NAMALWA (cell line): Measurements from ENCODE around the gene PHF24.
"Not testable (repeated sequence)": the region's sequence is repeated elsewhere in the genome, so short reads cannot be mapped to it uniquely, and the experiment has no call there.

Source experiments
- DNase-seq: peaks from one replicate; pipeline ENCODE4 v3.0.0-alpha.2; 2015; ENCODE audit warnings: low spot score

PHF24 gene

DNA sequence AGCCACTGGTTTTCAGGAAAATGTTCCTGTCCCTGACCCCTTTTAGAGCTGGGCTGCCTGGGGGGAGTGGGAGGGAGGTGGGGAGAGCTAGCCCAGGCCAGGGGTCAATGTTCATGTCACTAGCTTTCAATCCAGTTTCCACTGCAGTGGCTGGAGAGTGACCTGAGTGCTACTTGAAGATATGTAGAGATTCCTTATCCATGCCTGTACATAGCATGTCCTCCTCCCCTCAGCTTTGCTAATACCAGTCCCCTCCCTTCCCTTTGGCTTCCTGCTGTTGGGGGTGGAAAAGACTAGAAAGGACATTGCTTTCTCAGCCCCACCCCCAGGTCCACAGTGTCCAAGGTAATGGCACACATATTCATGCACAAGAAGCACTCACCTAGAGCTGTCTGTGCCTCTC is 39.3 kb downstream of the PHF24 start:
- no peak for DNase-seq

DNA sequence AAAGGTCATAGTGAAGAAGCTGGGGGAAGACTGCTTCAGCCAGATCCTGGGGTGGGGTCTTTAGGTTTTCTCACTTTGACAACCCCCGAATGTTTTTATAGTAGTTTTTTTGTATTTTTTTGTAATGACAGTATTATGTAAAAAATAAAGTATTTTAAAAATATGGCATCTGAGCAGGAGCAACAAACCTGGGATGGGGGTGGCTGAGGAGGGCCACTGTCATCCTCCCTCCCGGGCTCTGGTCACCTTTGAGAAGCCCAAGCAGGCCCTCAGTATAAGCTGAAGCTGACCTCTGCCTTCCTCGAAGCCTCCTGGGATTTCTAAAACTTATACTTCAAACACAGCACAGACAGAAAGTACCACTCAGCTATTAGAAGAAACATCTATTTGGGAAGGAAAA is 40.2 kb downstream of the PHF24 start:
- DNase-seq = no peak

DNA sequence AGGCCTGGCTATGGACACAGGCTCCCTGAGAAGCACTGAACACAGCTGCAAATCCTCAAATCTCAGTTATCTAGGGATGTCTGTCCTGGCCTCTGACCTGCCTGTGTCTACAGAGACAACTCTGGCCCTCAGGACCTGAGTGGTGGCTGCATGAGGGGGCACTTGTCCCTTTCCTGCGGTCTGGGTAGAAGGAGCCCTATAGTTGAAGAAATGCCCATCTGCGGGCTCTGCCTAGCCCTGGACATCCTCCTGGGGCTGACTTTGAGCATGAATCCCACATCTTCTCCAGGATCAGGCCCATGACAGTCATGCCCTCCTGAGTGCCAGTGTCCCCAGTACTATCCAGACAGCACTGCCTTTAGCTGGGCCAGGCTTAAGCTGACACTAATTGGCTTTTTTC is 41.5 kb downstream of the PHF24 start:
- no peak for DNase-seq

DNA sequence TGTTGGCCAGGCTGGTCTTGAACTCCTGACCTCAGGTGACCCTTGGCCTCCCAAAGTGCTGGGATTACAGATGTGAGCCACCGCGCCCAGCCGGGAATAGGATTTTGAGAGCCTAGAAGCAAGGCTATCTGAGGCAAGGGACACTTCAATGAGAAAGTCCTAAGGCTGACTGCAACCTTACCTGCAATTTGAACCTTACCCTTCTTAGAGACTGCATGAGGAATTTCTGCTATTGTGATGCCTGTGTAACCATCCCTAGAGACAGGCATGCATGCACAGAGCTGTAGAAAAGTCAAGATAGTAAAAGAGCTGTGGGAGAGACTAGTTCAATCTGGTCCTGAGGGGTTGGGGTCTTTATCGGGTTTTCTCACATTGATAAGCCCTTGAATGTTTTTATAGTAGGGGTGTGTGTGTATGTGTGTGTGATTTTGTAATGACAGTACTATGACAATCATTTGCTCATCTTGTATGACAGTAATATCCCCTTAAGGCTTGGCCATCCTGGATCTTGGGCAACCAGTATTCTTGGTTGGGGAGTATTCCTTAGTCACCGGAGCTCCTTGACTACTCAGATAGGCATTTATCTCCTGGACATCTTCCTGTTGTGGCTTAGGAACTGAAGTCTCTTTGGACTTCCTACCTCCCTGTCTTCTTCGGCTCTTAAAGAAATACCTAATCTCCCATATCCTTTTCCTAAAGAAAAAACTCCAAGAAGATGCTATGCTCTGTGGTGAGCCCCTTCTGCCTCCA is 42.6 kb downstream of the PHF24 start:
- no peak for DNase-seq

DNA sequence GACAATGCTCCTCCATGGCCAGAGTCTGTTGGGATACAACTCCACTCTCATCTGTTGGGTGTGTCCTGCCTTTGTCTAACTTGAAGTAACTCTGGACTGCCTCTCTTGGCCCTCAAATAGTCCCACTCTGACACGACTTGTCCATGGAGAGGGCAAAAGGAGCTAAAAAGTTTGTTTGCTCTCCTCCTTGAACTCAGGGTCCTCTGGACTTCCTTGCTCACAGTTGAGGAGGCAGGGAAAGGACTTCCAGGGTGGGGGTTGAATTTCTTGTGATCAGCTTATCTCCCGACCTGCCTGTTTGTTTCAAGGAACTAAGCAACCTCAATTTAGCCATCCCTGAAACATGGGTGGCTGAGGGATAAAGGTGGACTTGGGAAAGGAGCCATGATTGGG is 43.2 kb downstream of the PHF24 start:
- DNase-seq = no peak

DNA sequence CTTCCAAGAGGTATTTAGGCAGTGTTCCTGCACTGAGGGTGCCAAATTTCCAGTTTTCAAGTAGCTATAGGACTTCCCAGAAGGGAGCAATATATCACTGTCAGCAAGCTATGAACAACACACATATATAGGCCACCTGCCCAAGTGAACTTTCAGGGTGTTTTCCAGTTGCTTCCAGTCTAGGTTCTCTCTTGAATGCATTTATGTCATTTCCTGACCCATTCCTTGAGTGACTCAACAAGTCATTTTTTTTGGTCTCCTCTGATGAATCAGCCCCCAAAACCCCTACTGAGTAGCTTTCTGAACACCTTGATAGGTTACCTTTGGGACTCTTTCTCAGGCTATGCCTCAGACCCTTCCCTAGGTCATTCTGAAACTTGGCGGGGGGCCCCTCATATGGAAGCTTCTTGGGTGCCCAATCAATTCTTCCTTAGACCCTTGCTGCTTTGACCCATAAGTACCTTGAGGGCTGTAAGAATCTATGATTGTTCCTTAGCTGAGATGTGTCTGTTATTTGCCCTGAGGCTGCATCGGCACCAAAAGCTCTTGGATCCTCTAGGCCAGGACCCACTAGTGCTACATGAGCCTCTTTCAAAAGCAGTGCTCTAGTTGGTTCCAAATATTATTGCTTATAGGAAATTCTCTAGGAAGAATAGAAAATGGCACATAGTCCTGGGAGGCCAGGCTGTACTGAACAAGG is 43.9 kb downstream of the PHF24 start:
- no peak for DNase-seq

DNA sequence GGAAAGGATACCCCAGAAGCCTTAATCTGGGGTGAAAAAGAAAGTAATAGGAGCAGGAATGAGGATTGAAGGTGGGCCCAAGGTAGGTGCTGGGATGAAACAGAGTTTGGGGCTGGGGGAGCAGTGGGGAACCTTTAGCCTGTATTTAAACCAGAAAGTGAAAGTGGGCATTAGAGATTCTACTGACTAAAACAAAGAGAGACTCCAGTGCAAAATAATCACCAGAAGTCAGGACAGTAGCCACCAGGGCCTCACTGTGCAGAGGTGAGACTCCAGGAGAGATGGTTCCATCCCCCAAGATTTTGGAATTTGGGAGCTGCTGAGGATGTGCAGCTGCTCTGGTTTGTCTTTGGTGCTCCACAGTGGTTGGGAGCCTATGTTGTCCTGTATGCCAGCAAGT is 44.5 kb downstream of the PHF24 start:
- no peak for DNase-seq

DNA sequence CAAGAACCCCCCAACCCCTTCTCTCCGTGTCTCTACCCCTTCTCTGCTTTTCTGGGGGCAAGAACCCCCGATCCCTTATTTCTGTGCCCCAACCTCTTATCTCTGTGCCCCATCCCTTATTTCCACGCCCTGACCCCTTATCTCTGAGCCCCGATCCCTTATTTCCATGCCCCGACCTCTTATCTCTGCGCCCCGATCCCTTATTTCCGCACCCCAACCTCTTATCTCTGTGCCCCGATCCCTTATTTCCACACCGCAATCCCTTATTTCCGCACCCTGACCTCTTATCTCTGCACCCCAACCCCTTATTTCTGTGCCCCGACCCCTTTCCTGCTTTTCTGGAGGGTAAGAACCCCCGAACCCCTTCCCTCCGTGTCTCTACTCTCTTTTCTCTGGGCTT is 46.2 kb downstream of the PHF24 start:
- not testable (repeated sequence) for DNase-seq

DNA sequence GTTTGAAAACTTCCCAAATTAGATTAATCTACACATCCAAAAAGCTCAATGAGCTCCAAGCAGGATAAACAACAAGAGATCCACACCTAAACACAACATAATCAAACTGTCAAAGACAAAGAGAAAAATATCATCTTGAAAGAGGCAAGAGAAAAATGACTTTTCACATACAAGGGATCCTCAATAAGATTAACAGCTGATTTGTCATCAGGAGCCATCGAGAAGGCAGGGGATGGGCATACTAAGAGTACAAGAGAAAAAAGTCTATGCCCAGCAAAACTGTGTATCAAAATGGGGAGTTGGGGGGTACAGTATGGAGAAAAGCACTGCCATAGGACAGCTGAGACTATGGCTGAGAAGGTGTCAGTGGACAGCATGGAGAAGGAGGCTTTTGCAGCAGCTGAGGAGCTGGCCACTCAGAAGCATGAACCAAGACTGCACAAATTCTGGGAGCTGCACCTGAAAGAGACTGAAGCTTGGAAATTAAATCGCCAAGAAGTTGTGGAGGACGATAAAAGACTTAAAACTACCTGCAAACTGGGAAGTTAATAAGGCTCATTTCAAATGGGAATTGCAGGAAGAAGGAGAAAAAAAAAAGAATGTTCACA is 52.4 kb downstream of the PHF24 start:
- DNase-seq = no peak

DNA sequence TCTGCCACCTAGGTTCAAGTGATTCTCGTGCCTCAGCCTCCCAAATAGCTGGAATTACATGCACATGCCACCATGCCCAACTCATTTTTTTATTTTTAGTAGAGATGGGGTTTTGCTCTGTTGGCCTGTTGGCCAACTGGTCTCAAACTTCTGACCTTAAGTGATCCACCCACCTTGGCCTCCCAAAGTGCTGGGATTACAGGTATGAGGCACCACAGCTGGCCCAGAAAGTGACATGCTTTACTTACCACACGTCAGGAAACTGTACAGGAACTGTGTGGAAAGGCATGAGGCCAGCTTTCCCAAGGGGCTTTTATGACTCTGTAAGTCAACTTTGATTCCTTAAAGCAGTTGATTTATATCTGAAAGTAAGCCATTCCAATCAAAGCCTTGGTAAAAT is 56.4 kb downstream of the PHF24 start:
- DNase-seq = no peak

DNA sequence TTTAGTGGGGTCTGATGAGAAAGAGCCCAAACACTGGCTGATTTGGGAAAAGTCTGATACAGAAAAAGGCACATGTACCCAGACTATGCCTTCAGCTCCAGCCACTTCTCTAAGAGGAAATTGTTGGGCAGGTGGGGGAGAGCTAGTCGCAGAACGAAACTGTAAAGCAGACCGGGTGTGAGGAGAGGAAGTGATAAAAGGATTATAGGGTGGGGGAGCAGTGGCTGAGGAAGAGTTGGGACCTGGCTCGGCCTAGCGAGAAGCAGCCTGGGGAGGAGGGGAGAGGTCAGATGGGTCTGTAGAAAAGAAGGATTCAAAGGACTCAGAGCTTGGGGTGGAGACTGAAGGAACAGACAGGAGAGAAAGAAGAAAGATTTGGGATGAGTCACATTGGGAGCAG is 65.4 kb downstream of the PHF24 start:
- not testable (repeated sequence) for DNase-seq

DNA sequence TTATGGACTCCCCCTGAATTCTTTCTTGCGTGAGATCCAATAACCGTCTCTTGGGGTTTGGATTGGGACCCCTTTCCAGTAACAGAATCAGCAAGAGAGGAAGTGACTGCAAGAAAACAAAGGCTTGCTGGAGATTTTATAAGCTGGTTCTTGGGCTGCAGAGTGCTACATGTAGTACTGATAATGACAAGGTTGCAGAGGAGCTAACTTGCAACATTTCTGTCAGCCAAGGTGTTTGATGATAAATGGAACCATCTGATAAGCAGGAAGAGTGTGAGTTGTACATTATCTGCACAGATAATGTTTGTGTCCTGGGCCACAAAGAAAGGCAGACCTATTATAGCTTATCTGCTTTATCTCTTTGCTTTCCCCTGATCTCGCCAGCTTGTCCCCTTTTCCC is 68.6 kb downstream of the PHF24 start:
- no peak for DNase-seq

DNA sequence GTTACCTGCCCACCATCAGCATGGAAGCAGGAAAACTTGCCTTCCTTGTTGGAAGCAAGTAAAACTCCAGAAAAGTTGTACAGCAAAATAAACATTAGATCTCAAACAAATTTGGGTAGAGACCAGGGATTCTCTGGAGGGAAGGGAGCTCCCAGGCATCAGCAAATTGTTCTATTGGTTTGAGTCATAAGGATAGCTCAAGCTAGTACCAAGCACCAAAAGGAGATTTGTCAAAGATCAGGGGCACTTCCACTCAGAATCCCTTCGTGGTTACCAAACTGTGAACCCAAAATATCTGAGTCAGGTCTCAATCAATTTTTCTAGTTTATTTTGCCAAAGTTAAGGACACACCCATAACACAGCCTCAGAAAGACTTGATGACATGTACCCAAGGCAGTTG is 69.3 kb downstream of the PHF24 start:
- DNase-seq = no peak

DNA sequence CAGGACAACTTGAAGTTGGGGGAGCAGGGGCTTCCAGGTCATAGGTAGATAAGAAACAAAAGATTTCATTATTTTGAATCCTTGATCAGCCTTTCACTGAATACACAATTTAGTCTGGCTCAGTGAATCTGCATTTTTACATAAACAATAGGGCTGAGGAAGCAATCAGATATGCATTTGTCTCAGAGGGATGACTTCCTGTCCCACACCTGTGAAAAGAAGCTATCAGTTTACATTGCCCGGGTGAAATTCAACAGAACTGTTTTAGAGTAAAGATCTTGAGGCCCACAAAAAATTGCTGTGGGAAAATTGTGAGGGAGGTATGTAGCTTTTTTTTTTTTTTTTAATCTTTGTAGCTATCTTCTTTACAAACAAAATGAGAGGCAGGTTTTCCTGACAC is 69.8 kb downstream of the PHF24 start:
- DNase-seq = no peak

DNA sequence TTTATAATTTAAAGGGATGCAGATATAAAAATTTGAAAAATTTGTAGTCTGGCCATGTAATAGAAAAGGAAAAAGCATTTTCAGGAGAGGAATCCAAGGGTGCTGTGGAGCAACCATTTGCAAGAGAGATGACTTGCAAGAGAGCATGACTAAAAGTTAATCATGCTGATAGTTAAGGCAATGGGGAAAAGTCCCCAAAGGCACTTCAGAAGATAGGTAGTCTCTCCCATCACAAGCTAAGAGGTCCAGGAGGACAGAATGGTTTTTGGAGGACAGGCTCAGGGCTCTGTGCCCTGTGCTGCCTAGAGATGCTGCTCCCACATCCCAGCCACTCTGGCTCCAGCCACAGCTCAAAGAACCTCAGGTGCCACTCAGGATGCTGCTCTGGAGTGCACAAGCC is 70.3 kb downstream of the PHF24 start:
- DNase-seq = no peak

DNA sequence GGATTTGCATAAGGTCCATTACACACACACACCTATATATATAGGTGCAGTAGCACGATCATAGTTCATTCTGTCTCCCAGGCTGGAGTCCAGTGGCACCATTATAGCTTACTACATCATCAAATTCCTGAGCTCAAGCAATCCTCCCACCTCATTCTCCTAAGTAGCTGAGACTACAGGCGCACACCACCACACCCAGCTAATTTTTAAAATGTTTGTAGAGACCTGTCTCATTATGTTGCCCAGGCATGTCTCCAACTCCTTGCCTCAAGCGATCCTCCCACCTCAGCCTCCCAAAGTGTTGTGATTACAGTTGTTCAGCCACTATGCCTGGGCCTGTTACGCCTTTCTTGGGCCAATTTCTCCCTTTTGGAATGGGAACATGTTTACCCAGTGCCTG is 71.2 kb downstream of the PHF24 start:
- no peak for DNase-seq

DNA sequence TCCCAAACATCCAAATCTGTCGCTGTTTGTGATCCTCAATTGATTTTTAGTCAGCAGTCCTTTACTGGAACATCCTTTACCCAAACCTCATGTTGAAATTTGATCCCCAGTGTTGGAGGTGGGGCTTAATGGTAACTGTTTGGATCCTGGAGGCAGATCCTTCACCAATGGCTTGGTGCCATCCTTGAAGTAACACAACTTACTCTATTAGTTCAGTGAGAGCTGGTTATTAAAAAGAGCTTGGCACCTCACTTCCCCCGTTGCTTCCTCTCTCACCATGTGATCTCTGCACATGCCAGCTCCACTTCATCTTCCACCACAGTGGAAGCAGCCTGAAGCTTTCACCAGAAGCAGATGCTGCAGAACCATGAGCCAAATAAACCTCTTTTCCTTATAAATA is 71.8 kb downstream of the PHF24 start:
- DNase-seq = no peak
